ENCODE results near the gene MAGI2.

The MAGI2 gene

GRCh38 chr7:79347351-79347750 lies 106.1 kb downstream of the MAGI2 start:
- no peaks in the 10 kb centered on the region for H3K9me3 ChIP-seq (replicated peaks in 1 of 2; ENCODE audit: control insufficient read depth in 2 of 2, insufficient read depth in 1 of 2, low read depth in 1 of 2, low read length in 2 of 2)
- no peak overlapping the region for H3K18ac ChIP-seq (ENCODE audit: low read length)
- no peaks in the 10 kb centered on the region for H3K27me3 ChIP-seq (ENCODE audit: control insufficient read depth in 3 of 3, insufficient read depth in 3 of 3, low read depth in 1 of 3, low read length in 3 of 3)
- H3K4me1 ChIP-seq (ENCODE audit: control insufficient read depth in 2 of 2, insufficient read depth in 1 of 2, low read depth in 1 of 2, low read length in 2 of 2): no peaks in the 10 kb centered on the region
- H2BK120ac ChIP-seq (ENCODE audit: low read depth, low read length): no peak overlapping the region
- H3K23ac ChIP-seq (ENCODE audit: low read depth, low read length, poor library complexity): no peak overlapping the region
- no CpG with 5 or more reads among the region's 3 CpGs for WGBS, 2 donors (ENCODE audit: extremely low coverage in 2 of 2, insufficient read length in 2 of 2, insufficient replicate concordance in 1 of 2)
- H2AK5ac ChIP-seq (ENCODE audit: low read depth, low read length): no peak overlapping the region
- no peak overlapping the region for H3K9ac ChIP-seq (ENCODE audit: low read depth, low read length, poor library complexity)
- no peak overlapping the region for H2BK12ac ChIP-seq (ENCODE audit: low read length)
- no peak for DNase-seq (ENCODE audit: low spot score)
- H3K36me3 ChIP-seq (replicated peaks in 1 of 2; ENCODE audit: control insufficient read depth in 2 of 2, insufficient read depth in 2 of 2, low read length in 2 of 2): no peaks in the 10 kb centered on the region
- H3K4me2 ChIP-seq (ENCODE audit: insufficient read depth, low read length, poor library complexity, severe bottlenecking): no peak overlapping the region
- no peak overlapping the region for H4K8ac ChIP-seq (ENCODE audit: low read depth, low read length)
- H2BK5ac ChIP-seq (ENCODE audit: low read length): no peak overlapping the region
- no peak overlapping the region for H4K91ac ChIP-seq (ENCODE audit: low read depth, low read length, poor library complexity)
- H2BK15ac ChIP-seq (ENCODE audit: low read length): no peak overlapping the region
- H3K14ac ChIP-seq (ENCODE audit: low read length): no peak overlapping the region
- H3K4me3 ChIP-seq (ENCODE audit: low read length in 2 of 2): no peak overlapping the region
- no peak overlapping the region for H3K4ac ChIP-seq (ENCODE audit: low read length)
- no peak overlapping the region for H3K27ac ChIP-seq (replicated peaks; ENCODE audit: low read length)
- no peaks in the 10 kb centered on the region for H3K79me1 ChIP-seq (ENCODE audit: low read depth, low read length)
- H2AFZ ChIP-seq (ENCODE audit: low read length): no peak overlapping the region

DNA sequence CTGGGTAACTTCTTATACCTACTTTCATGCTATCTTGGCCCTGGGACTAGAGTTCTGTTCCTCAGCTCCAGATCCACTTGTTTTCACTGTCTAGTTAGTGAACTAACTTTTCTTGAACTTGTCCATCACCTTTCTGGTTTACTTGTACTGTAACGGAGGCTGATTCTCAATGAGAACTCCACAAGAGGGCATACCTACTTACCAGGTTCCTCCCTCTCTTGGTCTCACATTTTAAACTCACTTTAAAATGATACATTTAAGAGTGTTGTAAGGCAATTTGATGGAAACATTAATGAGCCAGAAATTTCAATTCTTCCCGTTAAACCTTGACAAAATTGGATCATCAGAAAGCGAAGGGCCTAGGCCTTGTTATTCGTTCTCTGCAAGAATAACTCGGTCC lies 111.6 kb downstream of the MAGI2 start:
- Histone ChIP-seq H3K18ac (ENCODE audit: low read length) (no peak overlapping the region), H2AK5ac (ENCODE audit: low read depth, low read length) (no peak overlapping the region), H3K79me1 (ENCODE audit: low read depth, low read length) (no peaks in the 10 kb centered on the region), H3K23ac (ENCODE audit: low read depth, low read length, poor library complexity) (no peak overlapping the region), H4K91ac (ENCODE audit: low read depth, low read length, poor library complexity) (no peak overlapping the region), H3K4me1 (ENCODE audit: control insufficient read depth in 2 of 2, insufficient read depth in 1 of 2, low read depth in 1 of 2, low read length in 2 of 2) (peaks cover 2 to 6% of the 10 kb centered on the region in 2 donors), H2AFZ (ENCODE audit: low read length) (no peak overlapping the region), H2BK5ac (ENCODE audit: low read length) (no peak overlapping the region), H3K36me3 (replicated peaks in 1 of 2; ENCODE audit: control insufficient read depth in 2 of 2, insufficient read depth in 2 of 2, low read length in 2 of 2) (no peaks in the 10 kb centered on the region), H3K4ac (ENCODE audit: low read length) (no peak overlapping the region), H3K9me3 (replicated peaks in 1 of 2; ENCODE audit: control insufficient read depth in 2 of 2, insufficient read depth in 1 of 2, low read depth in 1 of 2, low read length in 2 of 2) (no peaks in the 10 kb centered on the region), H3K4me3 (ENCODE audit: low read length in 2 of 2) (no peak overlapping the region), H2BK120ac (ENCODE audit: low read depth, low read length) (no peak overlapping the region), H3K27ac (replicated peaks; ENCODE audit: low read length) (no peak overlapping the region), H4K8ac (ENCODE audit: low read depth, low read length) (no peak overlapping the region), H3K27me3 (ENCODE audit: control insufficient read depth in 3 of 3, insufficient read depth in 3 of 3, low read depth in 1 of 3, low read length in 3 of 3) (no peaks in the 10 kb centered on the region), H2BK15ac (ENCODE audit: low read length) (no peak overlapping the region), H2BK12ac (ENCODE audit: low read length) (no peak overlapping the region), H3K4me2 (ENCODE audit: insufficient read depth, low read length, poor library complexity, severe bottlenecking) (no peak overlapping the region), H3K14ac (ENCODE audit: low read length) (no peak overlapping the region), H3K9ac (ENCODE audit: low read depth, low read length, poor library complexity) (no peak overlapping the region)
- DNase-seq (ENCODE audit: low spot score): no peak
- WGBS, 2 donors (ENCODE audit: extremely low coverage in 2 of 2, insufficient read length in 2 of 2, insufficient replicate concordance in 1 of 2): no CpG with 5 or more reads among the region's 5 CpGs

GRCh38 chr7:79340212-79340611 lies 113.3 kb downstream of the MAGI2 start:
- Histone ChIP-seq H3K9ac (ENCODE audit: low read depth, low read length, poor library complexity) (no peak overlapping the region), H3K9me3 (replicated peaks in 1 of 2; ENCODE audit: control insufficient read depth in 2 of 2, insufficient read depth in 1 of 2, low read depth in 1 of 2, low read length in 2 of 2) (no peaks in the 10 kb centered on the region), H3K23ac (ENCODE audit: low read depth, low read length, poor library complexity) (no peak overlapping the region), H3K36me3 (replicated peaks in 1 of 2; ENCODE audit: control insufficient read depth in 2 of 2, insufficient read depth in 2 of 2, low read length in 2 of 2) (no peaks in the 10 kb centered on the region), H4K8ac (ENCODE audit: low read depth, low read length) (no peak overlapping the region), H3K4me2 (ENCODE audit: insufficient read depth, low read length, poor library complexity, severe bottlenecking) (no peak overlapping the region), H3K14ac (ENCODE audit: low read length) (no peak overlapping the region), H2AK5ac (ENCODE audit: low read depth, low read length) (no peak overlapping the region), H3K27ac (replicated peaks; ENCODE audit: low read length) (no peak overlapping the region), H2BK5ac (ENCODE audit: low read length) (no peak overlapping the region), H3K4me3 (ENCODE audit: low read length in 2 of 2) (no peak overlapping the region), H3K79me1 (ENCODE audit: low read depth, low read length) (no peaks in the 10 kb centered on the region), H4K91ac (ENCODE audit: low read depth, low read length, poor library complexity) (no peak overlapping the region), H3K4ac (ENCODE audit: low read length) (no peak overlapping the region), H2BK12ac (ENCODE audit: low read length) (no peak overlapping the region), H3K27me3 (ENCODE audit: control insufficient read depth in 3 of 3, insufficient read depth in 3 of 3, low read depth in 1 of 3, low read length in 3 of 3) (no peaks in the 10 kb centered on the region), H3K4me1 (ENCODE audit: control insufficient read depth in 2 of 2, insufficient read depth in 1 of 2, low read depth in 1 of 2, low read length in 2 of 2) (peaks cover 2 to 6% of the 10 kb centered on the region in 2 donors), H2AFZ (ENCODE audit: low read length) (no peak overlapping the region), H3K18ac (ENCODE audit: low read length) (no peak overlapping the region), H2BK15ac (ENCODE audit: low read length) (no peak overlapping the region), H2BK120ac (ENCODE audit: low read depth, low read length) (no peak overlapping the region)
- no peak for DNase-seq (ENCODE audit: low spot score)

- H3K36me3 ChIP-seq (replicated peaks in 1 of 2; ENCODE audit: control insufficient read depth in 2 of 2, insufficient read depth in 2 of 2, low read length in 2 of 2): no peaks in the 10 kb centered on the region
These were observed 114.1 kb downstream of the MAGI2 start for GRCh38 chr7:79339208-79339925.

More at GRCh38 chr7:79339208-79339925, 114.1 kb downstream of the MAGI2 start:
- Histone ChIP-seq H3K9ac (ENCODE audit: low read depth, low read length, poor library complexity) (no peak overlapping the region), H3K4me1 (ENCODE audit: control insufficient read depth in 2 of 2, insufficient read depth in 1 of 2, low read depth in 1 of 2, low read length in 2 of 2) (peaks cover 2 to 6% of the 10 kb centered on the region in 2 donors), H2BK5ac (ENCODE audit: low read length) (no peak overlapping the region), H3K23ac (ENCODE audit: low read depth, low read length, poor library complexity) (no peak overlapping the region), H3K27me3 (ENCODE audit: control insufficient read depth in 3 of 3, insufficient read depth in 3 of 3, low read depth in 1 of 3, low read length in 3 of 3) (no peaks in the 10 kb centered on the region), H4K8ac (ENCODE audit: low read depth, low read length) (no peak overlapping the region), H3K9me3 (replicated peaks in 1 of 2; ENCODE audit: control insufficient read depth in 2 of 2, insufficient read depth in 1 of 2, low read depth in 1 of 2, low read length in 2 of 2) (no peaks in the 10 kb centered on the region), H3K27ac (replicated peaks; ENCODE audit: low read length) (no peak overlapping the region), H3K4me2 (ENCODE audit: insufficient read depth, low read length, poor library complexity, severe bottlenecking) (no peak overlapping the region), H2BK12ac (ENCODE audit: low read length) (no peak overlapping the region), H3K14ac (ENCODE audit: low read length) (no peak overlapping the region), H3K79me1 (ENCODE audit: low read depth, low read length) (no peaks in the 10 kb centered on the region), H2AFZ (ENCODE audit: low read length) (no peak overlapping the region), H3K18ac (ENCODE audit: low read length) (no peak overlapping the region), H3K4ac (ENCODE audit: low read length) (no peak overlapping the region), H3K4me3 (ENCODE audit: low read length in 2 of 2) (no peak overlapping the region), H2BK120ac (ENCODE audit: low read depth, low read length) (no peak overlapping the region), H2AK5ac (ENCODE audit: low read depth, low read length) (no peak overlapping the region), H2BK15ac (ENCODE audit: low read length) (no peak overlapping the region), H4K91ac (ENCODE audit: low read depth, low read length, poor library complexity) (no peak overlapping the region)
- DNase-seq (ENCODE audit: low spot score): no peak
- WGBS, 2 donors (ENCODE audit: extremely low coverage in 2 of 2, insufficient read length in 2 of 2, insufficient replicate concordance in 1 of 2): no CpG with 5 or more reads among the region's 4 CpGs

All from neuronal stem cell (in vitro differentiated cells).